K562 (cell line): ENCODE measurements around the gene MAN1B1. TPM values are rescaled to one million over a fixed set of nuclear protein-coding genes. Genes with fewer than 3 reads are reported as not detected.

Source experiments
- ATF1 ChIP-seq, 2 experiments: fragments of 450-650 bp in 1 of 2; IDR thresholded peaks; 2 replicates each; pipeline ENCODE4 v1.6.1; 2016; ENCODE audit warnings: missing compliant biosample characterization in 1 of 2, missing genetic modification characterization in 1 of 2
- MYNN ChIP-seq, 2 experiments: sonication (generic); formaldehyde crosslinking in 1 of 2; IDR thresholded peaks; 2 replicates each; pipeline versions ENCODE4 v1.5.0 to v1.6.1; 2016 to 2020; ENCODE audit warnings: antibody characterized with exemption in 1 of 2, missing genetic modification reagents in 1 of 2
- RUNX1 ChIP-seq: sonication (generic); IDR thresholded peaks from 2 replicates; pipeline ENCODE4 v1.6.1; 2016; ENCODE audit warnings: antibody characterized with exemption, low read depth
- SMAD1 ChIP-seq: fragments of 150-350 bp; IDR thresholded peaks from 2 replicates; pipeline ENCODE4 v1.6.1; 2014; ENCODE audit warnings: low read length, low read depth; ENCODE audit not compliant: partially characterized antibody
- polyA plus RNA-seq, 8 experiments: library from polyadenylated mRNA; depleted of rRNA in 4 of 8; stranded (reverse) in 5 of 8; unstranded in 3 of 8; fragments of >200 nt; fragmentation: Nextera tagmentation in 2 of 8; fragmentation: Illumina TruSeq in 1 of 8; extraction: Ambion mirVana in 2 of 8; extraction: Trizol in 1 of 8; gene quantifications; 2 replicates each; pipeline versions ENCODE4 v1.2.1 to v1.2.3, GENCODE V29; 2011 to 2014; ENCODE audit warnings: inconsistent platforms in 1 of 8, missing spikeins in 1 of 8
- total RNA-seq, 7 experiments: library from RNA; depleted of rRNA in 6 of 7; stranded (reverse); fragments of >200 nt in 6 of 7; fragmentation: Illumina TruSeq in 2 of 7; extraction: Trizol in 2 of 7; gene quantifications; 2 replicates each; pipeline versions ENCODE4 v1.2.1 to v1.2.3, GENCODE V29; 2011 to 2021; ENCODE audit warnings: low replicate concordance in 1 of 7
- TF ChIP-seq, protein P1 (sequence below), 2 experiments: fragments of 450-650 bp; IDR thresholded peaks; 2 replicates each; pipeline ENCODE4 v1.6.1; 2016; ENCODE audit warnings: mild to moderate bottlenecking in 2 of 2, borderline replicate concordance in 1 of 2, low read depth in 1 of 2, moderate library complexity in 1 of 2
- TF ChIP-seq, protein P2 (sequence below), 2 experiments: fragments of 450-650 bp; formaldehyde crosslinking in 1 of 2; IDR thresholded peaks; 2 replicates each; pipeline versions ENCODE4 v1.4.0 to v1.6.1; 2014 to 2020; ENCODE audit warnings: mild to moderate bottlenecking in 2 of 2, borderline replicate concordance in 1 of 2, low read depth in 1 of 2
- TF ChIP-seq, protein P3 (sequence below): fragments of 450-650 bp; IDR thresholded peaks from 2 replicates; pipeline ENCODE4 v1.6.1; 2017; ENCODE audit warnings: antibody characterized with exemption

MAN1B1 gene
- total and polyA plus RNA-seq, 9 of the 15 experiments (the other 6 are each of a cell fraction or from before 2014, with no cell fraction given) = 0.55 to 36.6 (median 27.3) TPM

DNA sequence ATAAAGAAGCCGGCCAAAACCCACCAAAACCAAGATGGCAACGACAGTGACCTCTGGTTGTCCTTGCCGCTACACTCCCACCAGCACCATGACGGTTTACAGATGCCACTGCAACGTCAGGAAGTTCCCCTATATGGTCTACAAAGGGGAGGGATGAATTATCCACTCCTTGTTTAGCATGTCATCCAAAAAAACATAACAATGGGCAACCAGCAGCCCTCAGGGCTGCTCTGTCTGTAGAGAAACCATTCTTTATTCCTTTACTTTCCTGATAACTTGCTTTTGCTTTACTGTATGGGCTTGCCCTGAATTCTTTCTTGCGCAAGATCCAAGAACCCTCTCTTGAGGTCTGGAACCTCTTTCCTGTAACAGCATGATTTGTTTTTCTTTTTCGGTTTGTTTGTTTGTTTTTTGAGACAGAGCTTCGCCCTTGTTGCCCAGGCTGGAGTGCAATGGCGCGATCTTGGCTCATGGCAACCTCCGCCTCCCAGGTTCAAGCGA, 11.5 kb upstream of the MAN1B1 start (continued):
- TF ChIP-seq, protein P1, sequence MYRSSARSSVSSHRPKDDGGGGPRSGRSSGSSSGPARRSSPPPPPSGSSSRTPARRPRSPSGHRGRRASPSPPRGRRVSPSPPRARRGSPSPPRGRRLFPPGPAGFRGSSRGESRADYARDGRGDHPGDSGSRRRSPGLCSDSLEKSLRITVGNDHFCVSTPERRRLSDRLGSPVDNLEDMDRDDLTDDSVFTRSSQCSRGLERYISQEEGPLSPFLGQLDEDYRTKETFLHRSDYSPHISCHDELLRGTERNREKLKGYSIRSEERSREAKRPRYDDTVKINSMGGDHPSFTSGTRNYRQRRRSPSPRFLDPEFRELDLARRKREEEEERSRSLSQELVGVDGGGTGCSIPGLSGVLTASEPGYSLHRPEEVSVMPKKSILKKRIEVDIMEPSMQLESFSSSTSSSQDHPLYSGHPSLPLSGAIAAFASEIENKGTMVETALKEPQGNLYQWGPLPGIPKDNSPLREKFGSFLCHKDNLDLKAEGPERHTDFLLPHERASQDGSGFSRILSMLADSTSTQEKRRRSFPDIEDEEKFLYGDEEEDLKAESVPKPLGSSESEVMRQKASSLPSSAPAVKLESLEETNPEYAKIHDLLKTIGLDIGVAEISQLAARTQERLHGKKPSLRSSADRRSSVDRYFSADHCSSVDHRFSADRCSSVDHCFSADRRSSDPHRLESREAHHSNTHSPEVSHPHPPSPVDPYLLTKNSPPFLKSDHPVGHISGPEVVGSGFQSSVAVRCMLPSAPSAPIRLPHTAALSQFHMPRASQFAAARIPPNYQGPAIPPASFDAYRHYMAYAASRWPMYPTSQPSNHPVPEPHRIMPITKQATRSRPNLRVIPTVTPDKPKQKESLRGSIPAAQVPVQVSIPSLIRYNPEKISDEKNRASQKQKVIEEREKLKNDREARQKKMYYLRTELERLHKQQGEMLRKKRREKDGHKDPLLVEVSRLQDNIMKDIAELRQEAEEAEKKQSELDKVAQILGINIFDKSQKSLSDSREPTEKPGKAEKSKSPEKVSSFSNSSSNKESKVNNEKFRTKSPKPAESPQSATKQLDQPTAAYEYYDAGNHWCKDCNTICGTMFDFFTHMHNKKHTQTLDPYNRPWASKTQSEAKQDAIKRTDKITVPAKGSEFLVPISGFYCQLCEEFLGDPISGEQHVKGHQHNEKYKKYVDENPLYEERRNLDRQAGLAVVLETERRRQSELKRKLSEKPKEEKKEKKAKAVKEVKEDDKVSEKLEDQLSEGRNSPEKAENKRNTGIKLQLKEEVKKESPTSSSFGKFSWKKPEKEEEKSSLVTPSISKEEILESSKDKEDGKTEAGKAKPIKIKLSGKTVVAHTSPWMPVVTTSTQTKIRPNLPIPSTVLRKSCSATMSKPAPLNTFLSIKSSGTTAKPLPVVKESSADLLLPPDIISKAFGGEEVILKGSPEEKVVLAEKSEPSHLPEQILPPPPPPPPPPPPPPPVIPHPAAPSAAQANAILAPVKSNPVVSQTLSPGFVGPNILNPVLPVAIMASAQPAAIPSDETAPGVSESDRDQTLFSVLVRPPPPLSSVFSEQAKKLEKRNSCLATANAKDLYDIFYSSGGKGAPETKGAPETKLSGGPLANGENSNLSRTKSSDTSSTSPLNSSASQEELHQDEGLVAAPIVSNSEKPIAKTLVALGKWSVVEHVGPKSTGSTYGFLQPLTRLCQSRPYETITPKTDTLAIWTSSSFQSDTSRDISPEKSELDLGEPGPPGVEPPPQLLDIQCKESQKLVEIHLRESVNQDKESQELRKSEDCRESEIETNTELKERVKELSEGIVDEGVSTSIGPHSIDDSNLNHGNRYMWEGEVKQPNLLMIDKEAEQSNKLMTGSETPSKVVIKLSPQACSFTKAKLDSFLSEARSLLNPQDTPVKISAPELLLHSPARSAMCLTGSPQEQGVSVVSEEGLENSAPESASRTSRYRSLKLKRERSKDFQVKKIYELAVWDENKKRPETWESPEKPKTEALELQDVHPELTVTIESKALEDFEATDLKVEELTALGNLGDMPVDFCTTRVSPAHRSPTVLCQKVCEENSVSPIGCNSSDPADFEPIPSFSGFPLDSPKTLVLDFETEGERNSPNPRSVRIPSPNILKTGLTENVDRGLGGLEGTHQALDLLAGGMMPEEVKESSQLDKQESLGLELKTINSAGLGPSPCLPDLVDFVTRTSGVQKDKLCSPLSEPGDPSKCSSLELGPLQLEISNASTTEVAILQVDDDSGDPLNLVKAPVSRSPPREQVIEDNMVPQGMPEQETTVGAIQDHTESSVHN (IDR thresholded peaks at IDR 0.05; ENCODE audit: borderline replicate concordance in 1 of 2, low read depth in 1 of 2) = no peak
- TF ChIP-seq, protein P2, sequence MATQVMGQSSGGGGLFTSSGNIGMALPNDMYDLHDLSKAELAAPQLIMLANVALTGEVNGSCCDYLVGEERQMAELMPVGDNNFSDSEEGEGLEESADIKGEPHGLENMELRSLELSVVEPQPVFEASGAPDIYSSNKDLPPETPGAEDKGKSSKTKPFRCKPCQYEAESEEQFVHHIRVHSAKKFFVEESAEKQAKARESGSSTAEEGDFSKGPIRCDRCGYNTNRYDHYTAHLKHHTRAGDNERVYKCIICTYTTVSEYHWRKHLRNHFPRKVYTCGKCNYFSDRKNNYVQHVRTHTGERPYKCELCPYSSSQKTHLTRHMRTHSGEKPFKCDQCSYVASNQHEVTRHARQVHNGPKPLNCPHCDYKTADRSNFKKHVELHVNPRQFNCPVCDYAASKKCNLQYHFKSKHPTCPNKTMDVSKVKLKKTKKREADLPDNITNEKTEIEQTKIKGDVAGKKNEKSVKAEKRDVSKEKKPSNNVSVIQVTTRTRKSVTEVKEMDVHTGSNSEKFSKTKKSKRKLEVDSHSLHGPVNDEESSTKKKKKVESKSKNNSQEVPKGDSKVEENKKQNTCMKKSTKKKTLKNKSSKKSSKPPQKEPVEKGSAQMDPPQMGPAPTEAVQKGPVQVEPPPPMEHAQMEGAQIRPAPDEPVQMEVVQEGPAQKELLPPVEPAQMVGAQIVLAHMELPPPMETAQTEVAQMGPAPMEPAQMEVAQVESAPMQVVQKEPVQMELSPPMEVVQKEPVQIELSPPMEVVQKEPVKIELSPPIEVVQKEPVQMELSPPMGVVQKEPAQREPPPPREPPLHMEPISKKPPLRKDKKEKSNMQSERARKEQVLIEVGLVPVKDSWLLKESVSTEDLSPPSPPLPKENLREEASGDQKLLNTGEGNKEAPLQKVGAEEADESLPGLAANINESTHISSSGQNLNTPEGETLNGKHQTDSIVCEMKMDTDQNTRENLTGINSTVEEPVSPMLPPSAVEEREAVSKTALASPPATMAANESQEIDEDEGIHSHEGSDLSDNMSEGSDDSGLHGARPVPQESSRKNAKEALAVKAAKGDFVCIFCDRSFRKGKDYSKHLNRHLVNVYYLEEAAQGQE (IDR thresholded peaks at IDR 0.05; ENCODE audit: borderline replicate concordance) = 0 out of 2 replicates have a peak, but pooled peaks have one; percentile 24
- TF ChIP-seq, protein P2 (CRISPR knock-in tag; IDR thresholded peaks at IDR 0.05; ENCODE audit: low read depth) = no peak
- TF ChIP-seq MYNN (IDR thresholded peaks at IDR 0.05) (no peak), MYNN (CRISPR knock-in tag; IDR thresholded peaks at IDR 0.05) (no peak), SMAD1 (no peak), ATF1 (CRISPR knock-in tag; IDR thresholded peaks at IDR 0.05) (no peak), ATF1 (tag; IDR thresholded peaks at IDR 0.05) (0 out of 2 replicates have a peak, but pooled peaks have one; percentile 61), RUNX1 (no peak)
- TF ChIP-seq, protein P3, sequence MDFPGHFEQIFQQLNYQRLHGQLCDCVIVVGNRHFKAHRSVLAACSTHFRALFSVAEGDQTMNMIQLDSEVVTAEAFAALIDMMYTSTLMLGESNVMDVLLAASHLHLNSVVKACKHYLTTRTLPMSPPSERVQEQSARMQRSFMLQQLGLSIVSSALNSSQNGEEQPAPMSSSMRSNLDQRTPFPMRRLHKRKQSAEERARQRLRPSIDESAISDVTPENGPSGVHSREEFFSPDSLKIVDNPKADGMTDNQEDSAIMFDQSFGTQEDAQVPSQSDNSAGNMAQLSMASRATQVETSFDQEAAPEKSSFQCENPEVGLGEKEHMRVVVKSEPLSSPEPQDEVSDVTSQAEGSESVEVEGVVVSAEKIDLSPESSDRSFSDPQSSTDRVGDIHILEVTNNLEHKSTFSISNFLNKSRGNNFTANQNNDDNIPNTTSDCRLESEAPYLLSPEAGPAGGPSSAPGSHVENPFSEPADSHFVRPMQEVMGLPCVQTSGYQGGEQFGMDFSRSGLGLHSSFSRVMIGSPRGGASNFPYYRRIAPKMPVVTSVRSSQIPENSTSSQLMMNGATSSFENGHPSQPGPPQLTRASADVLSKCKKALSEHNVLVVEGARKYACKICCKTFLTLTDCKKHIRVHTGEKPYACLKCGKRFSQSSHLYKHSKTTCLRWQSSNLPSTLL = no peak
